HUES64 (cell line): ENCODE results near the gene NR6A1.

Experiments used
- H3K27ac ChIP-seq: 2 replicates; pipeline ENCODE4 v1.7.0; 2013; ENCODE audit warnings: low read depth, low read length, inconsistent platforms
- H3K27me3 ChIP-seq: 2 replicates; pipeline ENCODE4 v1.6.1; 2013; ENCODE audit warnings: mild to moderate bottlenecking, low read length; ENCODE audit not compliant: insufficient read depth
- H3K36me3 ChIP-seq: 2 replicates; pipeline ENCODE4 v1.6.1; 2013; ENCODE audit warnings: mild to moderate bottlenecking, low read length; ENCODE audit not compliant: insufficient read depth
- H3K4me1 ChIP-seq: 2 replicates; pipeline ENCODE4 v1.6.1; 2013; ENCODE audit warnings: mild to moderate bottlenecking, low read length, moderate library complexity; ENCODE audit not compliant: insufficient read depth
- H3K4me3 ChIP-seq: 2 replicates; pipeline ENCODE4 v1.5.1; 2013; ENCODE audit warnings: mild to moderate bottlenecking, low read length, moderate library complexity
- H3K9ac ChIP-seq: 2 replicates; pipeline ENCODE4 v1.6.1; 2013; ENCODE audit warnings: mild to moderate bottlenecking, low read depth, low read length
- H3K9me3 ChIP-seq: 2 replicates; pipeline ENCODE4 v1.6.1; 2013; ENCODE audit warnings: low read depth, low read length; ENCODE audit not compliant: insufficient read depth
- WGBS: fragments of 150-250, 120-280 bp; methylation state at CpG from one replicate; pipeline ENCODE4 v1.1.7; 2013; ENCODE audit warnings: missing lambda C conversion rate; 5-methylcytosine and 5-hydroxymethylcytosine counted together

Gene NR6A1

GRCh38 chr9:124505006-124505900 is 265.9 kb downstream of the NR6A1 start:
- H3K27me3 ChIP-seq: peaks cover 63% of the 10 kb centered on the region
- H3K4me3 ChIP-seq: peak overlapping the region; percentile 38
- H3K9ac ChIP-seq: no peak overlapping the region
- H3K4me1 ChIP-seq: peaks cover 3% of the 10 kb centered on the region; the same call in 1 of the 2 replicates
- H3K36me3 ChIP-seq: no peaks in the 10 kb centered on the region
- H3K27ac ChIP-seq: no peak overlapping the region
- H3K9me3 ChIP-seq: no peaks in the 10 kb centered on the region
- WGBS: 42% methylated on average over 69 of the region's 69 CpGs

GRCh38 chr9:124504530-124505005 is 266.5 kb downstream of the NR6A1 start:
- H3K9me3 ChIP-seq: no peaks in the 10 kb centered on the region
- H3K4me3 ChIP-seq: peak overlapping the region; percentile 41
- peaks cover 67% of the 10 kb centered on the region for H3K27me3 ChIP-seq
- WGBS: under 1% methylated on average over 68 of the region's 81 CpGs
- H3K9ac ChIP-seq: no peak overlapping the region
- no peaks in the 10 kb centered on the region for H3K36me3 ChIP-seq
- no peak overlapping the region for H3K27ac ChIP-seq
- peaks cover 3% of the 10 kb centered on the region; the same call in 1 of the 2 replicates for H3K4me1 ChIP-seq

GRCh38 chr9:124503713-124504529 is 267.2 kb downstream of the NR6A1 start:
- peak overlapping the region; percentile 41 for H3K4me3 ChIP-seq
- peaks cover 69% of the 10 kb centered on the region for H3K27me3 ChIP-seq
- no peak overlapping the region for H3K9ac ChIP-seq
- no peaks in the 10 kb centered on the region for H3K9me3 ChIP-seq
- no peak overlapping the region for H3K27ac ChIP-seq
- WGBS: 4% methylated on average over 76 of the region's 76 CpGs
- H3K4me1 ChIP-seq: peaks cover 3% of the 10 kb centered on the region; the same call in 1 of the 2 replicates
- H3K36me3 ChIP-seq: no peaks in the 10 kb centered on the region

DNA sequence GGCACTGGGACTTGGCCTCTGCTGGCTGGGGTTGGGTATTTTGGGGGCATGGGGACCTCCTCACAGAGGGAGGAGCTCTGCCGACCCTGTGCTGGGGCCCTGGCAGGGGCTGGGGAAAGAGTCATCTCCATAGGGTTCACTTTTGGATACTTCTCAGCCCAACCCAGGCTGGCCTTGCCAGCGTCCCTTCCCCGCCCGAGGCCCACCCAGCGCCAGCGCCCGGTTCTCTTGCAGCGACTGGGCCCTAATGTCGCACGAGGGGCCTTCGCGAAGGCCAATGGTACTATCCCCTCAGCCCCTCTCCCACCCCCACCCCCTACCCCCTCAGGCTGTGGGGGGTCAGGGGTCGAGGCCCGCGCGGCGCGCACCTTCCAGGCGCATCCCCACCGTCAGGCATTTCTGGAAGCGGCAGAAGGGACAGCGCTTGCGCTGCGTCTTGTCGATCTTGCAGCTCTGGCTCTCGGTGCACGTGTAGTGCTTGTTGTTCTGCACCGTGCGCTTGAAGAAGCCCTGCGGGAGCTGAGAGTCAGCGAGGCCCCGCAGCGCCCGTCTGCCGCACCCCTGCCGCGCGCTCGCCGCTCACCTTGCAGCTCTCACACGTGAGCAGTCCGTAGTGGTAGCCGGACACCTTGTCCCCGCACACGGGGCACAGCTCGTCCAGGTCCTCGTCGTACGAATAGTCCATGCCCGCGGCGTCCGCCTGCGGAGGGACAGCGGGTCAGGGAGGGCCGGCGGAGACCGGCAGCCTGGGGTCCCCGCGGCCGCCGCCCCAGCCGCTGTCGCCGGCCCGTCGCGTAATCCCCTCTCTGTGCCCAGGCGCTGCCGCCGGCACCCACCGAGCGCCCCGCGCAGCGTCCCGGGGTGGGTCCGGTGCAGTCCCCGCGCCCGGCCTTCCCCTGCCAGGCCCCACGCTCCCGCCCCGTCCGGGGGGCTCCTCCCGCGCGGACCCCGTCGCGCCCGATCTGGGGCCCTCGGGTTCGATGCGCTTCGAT is 268.1 kb downstream of the NR6A1 start:
- Histone ChIP-seq H3K4me3 (peak overlapping the region; percentile 41; the same call in 1 of the 2 replicates), H3K36me3 (no peaks in the 10 kb centered on the region), H3K27ac (no peak overlapping the region), H3K9me3 (no peaks in the 10 kb centered on the region), H3K27me3 (peaks cover 69% of the 10 kb centered on the region), H3K9ac (no peak overlapping the region), H3K4me1 (peaks cover 5% of the 10 kb centered on the region)
- WGBS: 16% methylated on average over 96 of the region's 96 CpGs

- Histone ChIP-seq H3K9me3 (no peaks in the 10 kb centered on the region), H3K9ac (no peak overlapping the region), H3K36me3 (no peaks in the 10 kb centered on the region), H3K27me3 (peaks cover 66% of the 10 kb centered on the region), H3K27ac (no peak overlapping the region), H3K4me3 (no peak overlapping the region), H3K4me1 (peaks cover 7% of the 10 kb centered on the region)
- 89% methylated on average over 11 of the region's 11 CpGs for WGBS
These were observed 269.3 kb downstream of the NR6A1 start for GRCh38 chr9:124501771-124502320.

- Histone ChIP-seq H3K27ac (no peak overlapping the region), H3K27me3 (peaks cover 58% of the 10 kb centered on the region), H3K9ac (no peak overlapping the region), H3K9me3 (no peaks in the 10 kb centered on the region), H3K36me3 (no peaks in the 10 kb centered on the region), H3K4me1 (peaks cover 7% of the 10 kb centered on the region), H3K4me3 (no peak overlapping the region)
- 71% methylated on average over 12 of the region's 12 CpGs for WGBS
These were observed 270.1 kb downstream of the NR6A1 start for GRCh38 chr9:124500796-124501611.

GRCh38 chr9:124500028-124500795 is 270.9 kb downstream of the NR6A1 start:
- no peak overlapping the region for H3K27ac ChIP-seq
- no peak overlapping the region for H3K9ac ChIP-seq
- H3K4me3 ChIP-seq: no peak overlapping the region
- peaks cover 7% of the 10 kb centered on the region for H3K4me1 ChIP-seq
- H3K9me3 ChIP-seq: no peaks in the 10 kb centered on the region
- 93% methylated on average over 40 of the region's 40 CpGs for WGBS
- no peaks in the 10 kb centered on the region for H3K36me3 ChIP-seq
- H3K27me3 ChIP-seq: peaks cover 50% of the 10 kb centered on the region

- no peak overlapping the region for H3K27ac ChIP-seq
- peaks cover 43% of the 10 kb centered on the region for H3K27me3 ChIP-seq
- H3K4me3 ChIP-seq: no peak overlapping the region
- peaks cover 7% of the 10 kb centered on the region for H3K4me1 ChIP-seq
- no peaks in the 10 kb centered on the region for H3K36me3 ChIP-seq
- WGBS: 87% methylated on average over 3 of the region's 3 CpGs
- no peak overlapping the region for H3K9ac ChIP-seq
- no peaks in the 10 kb centered on the region for H3K9me3 ChIP-seq
These were observed 271.9 kb downstream of the NR6A1 start for GRCh38 chr9:124499216-124499615.

DNA sequence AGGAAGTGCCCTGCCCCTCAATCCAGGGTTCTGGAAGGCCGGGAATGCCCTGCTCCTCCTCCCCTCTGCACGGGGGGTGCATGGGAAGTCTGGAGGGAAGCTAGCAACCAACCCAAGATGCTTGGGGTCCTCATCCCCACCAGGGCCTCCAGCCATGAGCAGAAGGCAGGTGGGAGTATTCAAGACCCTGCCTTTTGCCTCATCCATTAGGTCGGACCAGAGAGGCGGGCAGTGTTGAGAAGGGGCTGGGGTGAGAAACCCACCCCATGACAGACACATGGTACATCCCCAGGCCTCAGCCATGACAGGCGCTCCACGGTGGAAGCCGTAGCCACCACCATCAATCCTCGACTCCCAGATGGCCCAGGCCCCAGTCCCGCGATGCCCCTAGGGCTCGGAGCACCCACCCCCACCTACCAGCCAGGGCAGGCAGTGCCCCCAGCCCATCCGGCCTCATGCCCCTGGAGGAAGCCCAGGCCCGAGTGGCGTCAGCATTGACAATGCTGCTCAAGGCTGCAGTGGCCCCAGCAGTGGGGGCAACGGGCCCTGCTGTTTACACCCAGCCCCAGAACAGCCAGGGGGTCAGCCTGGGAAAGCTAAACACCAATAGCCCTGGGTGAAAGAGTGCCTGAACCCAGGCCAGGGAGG is 272.5 kb downstream of the NR6A1 start:
- no peak overlapping the region for H3K9ac ChIP-seq
- H3K27ac ChIP-seq: no peak overlapping the region
- peaks cover 4% of the 10 kb centered on the region; the same call in 1 of the 2 replicates for H3K4me1 ChIP-seq
- no peaks in the 10 kb centered on the region for H3K9me3 ChIP-seq
- H3K4me3 ChIP-seq: no peak overlapping the region
- peaks cover 39% of the 10 kb centered on the region for H3K27me3 ChIP-seq
- WGBS: 80% methylated on average over 15 of the region's 15 CpGs
- H3K36me3 ChIP-seq: no peaks in the 10 kb centered on the region
